Measurements from ENCODE around the gene OSBPL10.

The OSBPL10 gene

DNA sequence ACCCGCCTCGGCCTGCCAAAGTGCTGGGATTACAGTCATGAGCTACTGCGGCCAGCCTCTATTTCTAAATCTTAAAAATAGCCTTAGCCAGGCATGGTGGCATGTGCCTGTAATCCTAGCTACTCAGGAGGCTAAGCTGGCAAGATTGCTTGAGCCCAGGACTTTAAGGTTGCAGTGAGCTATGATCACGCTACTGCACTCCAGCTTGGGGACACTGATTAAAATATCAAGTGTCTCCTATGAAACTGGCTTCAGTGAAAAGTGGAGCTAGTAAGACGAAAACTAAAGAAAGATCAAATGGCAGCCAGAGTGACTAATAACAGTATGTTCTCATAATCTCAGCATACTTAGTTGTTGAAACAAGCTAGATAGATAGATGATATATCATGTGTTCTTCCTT, 335.8 kb downstream of the OSBPL10 start:
- no peak for DNase-seq

DNA sequence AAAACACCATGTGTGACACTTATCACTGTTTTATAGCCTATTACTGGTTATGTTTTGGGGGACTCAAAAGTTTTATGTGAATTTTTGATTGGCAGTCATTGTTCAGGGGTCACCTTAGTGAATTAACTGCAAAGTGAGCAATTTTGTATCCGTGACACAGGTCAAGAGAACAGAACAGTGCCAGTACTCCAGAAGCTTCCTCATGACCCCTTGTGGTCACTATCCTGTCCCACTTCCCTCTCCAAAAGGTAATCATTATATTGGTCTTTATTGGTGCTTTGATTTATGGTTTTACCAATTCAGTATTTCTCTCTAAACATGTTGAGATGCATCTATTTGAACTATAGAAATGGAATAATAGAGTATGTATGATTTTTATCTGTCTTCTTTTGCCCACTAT, 341.2 kb downstream of the OSBPL10 start:
- DNase-seq: no peak

DNA sequence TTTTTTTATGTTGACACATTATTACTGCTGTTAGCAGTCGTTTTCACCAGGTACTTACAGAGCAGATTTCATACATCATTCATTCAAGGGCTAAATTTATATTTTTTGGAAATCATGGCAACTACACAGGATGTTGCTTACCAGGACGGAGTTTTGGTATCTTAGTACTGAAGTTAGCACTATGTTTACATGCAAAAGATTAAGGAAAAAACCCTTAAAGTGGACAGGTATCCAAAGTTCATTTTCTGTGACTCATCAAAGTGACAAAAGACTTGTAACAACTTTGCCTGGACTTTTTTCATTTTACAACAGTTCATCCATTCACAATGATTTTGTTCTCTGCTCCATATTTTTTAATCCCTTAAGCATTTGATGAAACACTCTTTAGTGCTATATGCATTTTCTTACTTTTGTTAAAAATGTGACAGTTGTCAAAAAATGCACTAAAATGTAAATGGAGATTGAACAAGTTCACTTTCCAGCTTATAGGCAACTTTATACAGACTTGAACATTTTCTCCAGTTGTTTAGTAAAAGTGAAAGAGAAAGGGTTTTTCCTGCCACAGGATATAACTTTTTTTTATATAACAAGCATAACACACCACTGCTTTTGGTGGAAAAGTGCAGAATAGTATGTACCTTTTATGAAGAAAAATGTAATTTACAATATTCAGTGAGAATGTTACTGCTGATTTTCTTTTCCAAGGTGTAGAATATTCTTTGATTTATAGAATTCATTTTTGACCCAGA, 344.2 kb downstream of the OSBPL10 start:
- no peak for DNase-seq

DNA sequence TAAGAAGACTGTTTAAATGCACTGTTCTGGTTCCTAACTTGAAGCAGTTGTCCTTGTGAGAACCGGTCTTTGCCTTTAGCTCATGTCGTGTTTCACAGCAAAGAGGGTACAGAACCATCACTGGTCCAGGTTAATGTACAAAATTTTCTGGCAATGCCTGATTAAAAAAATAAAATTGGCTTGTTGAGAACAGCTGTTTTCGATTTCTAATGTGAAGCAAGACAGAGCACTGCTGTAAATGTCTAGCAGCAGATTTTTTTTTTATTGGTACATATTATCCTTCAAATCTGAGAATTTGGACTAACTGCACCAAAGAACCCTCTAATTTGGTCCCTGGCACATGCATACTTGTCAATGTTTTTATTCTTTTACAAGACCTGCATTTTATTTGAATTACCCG, 345.0 kb downstream of the OSBPL10 start:
- DNase-seq: no peak

DNA sequence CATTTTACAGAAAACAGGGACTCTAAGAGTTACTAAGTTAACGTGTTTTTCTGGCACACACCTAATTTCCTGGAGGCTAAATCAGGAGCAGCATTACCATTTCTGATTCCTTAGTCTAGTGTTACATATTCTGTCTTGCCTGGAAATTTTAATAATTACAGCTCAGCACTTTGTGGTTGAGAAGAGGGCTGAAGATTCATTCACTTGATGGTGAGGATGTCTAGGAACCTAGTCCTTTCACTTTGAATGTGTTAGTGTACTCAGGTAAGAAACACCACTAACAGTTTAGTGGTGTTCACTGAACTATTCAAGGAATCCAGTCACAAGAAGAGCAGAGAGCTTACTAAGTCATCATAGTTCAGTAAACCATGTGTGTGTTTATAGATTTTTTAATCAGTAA, 345.5 kb downstream of the OSBPL10 start:
- no peak for DNase-seq

DNA sequence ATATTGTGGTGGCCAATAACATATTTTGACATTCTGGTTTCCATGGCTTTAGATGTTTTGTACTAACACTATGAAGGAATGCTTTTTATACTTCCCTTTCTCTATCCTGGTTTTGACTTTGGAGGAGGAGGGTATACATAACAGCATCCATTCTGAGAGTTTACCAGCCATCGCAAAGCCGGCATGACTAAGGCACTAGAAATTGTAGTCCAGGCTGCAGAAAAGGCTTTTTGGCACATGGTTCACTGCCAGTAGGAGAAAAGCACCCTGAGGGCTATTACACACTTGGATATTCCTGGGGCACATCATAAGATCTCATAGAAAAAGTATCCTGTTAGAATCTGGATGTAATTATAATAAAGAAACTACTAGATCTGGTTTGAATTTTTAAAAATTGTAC, 346.6 kb downstream of the OSBPL10 start:
- DNase-seq: no peak

DNA sequence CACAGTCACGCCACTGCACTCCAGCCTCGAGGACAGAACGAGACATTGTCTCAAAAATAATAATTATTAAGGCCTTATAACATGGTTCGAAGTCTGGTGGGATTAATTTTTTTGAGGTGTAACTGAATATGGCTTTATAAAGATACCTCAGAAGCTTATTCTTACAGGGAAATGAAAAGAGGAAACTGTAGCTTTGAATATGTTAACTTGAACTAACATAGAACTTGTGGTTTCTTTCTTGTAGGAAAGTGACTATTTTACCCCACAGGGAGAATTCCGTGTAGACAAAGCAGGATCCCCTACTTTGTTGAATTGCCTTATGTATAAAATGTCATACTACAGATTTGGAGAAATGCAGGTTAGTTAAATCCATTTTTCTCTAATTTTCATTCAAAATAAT, 352.0 kb downstream of the OSBPL10 start:
- no peak for DNase-seq

DNA sequence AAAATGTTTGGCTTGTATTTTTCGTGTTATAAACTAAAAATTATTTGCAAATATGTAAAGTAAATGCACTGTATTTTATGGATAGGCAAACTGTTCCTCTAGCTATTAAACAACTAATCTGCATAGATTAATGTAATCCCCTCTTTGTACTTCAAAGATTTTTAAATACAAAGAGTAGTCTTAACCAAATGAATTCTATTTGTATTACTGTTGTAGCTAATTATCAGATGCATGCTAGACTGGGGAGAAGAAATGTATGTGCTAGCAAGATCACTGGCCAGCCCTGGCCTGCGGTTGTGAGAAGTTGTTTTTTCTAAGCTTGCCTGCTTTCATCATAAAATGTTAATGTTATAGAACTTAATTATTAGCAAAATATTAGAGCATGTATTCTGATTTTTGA, 355.7 kb downstream of the OSBPL10 start:
- no peak for DNase-seq

DNA sequence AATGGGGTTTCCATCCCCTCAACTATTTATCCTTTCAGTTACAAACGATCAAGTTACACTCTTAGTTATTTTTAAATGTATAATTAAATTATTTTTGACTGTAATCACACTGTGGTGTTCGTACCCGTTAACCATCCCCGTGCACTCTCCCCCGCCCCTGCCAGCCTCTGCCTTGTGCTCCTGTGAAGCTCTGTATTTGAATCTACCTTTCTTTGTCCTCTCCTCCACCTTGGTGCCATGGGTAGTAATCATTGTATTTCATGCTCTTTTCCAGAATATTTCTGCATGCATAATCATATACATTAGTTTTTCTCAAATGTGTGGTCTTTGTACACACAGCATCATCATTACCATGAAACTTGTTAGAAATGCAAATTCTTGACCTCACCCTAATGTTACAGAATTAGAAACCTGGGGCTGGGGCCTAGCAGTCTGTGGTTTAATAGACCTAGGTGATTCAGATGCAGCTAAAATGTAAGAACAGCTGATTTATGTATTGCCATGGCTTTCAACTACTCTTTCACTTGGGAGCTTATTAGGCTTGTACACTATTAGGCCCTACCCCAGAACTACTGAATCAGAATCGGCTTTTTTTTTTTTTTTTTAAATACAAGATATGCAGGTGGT, 356.9 kb downstream of the OSBPL10 start:
- DNase-seq: no peak

DNA sequence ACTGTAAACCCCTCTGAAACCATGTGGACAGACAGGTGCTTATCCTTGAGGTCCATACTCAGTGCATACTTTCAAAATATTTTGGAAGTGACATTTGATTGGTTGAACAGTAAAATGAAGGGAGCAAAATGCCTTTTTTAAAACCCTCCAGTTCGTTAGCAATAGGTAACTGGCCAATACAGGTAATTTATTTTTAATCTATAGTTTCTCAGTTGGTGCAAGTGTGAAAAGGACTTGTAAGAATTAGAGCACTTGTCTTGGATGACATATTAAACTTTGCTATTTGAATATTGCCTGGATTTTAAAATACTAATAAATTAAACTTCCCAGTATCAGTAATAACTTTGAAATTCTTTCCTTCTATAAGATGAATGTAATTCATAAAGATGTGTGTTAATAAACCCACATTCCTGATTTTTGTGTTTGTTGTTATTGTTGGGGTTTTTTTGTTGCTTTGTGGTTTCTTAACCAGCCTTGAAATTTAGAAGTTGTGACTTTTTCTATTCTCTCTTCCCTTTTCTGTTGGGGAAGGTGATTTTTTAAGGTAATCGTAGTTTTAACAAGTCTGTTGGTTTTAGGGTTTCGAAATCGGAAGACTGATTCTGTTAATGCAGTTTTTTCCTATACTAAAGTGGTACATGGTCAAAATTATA, 358.3 kb downstream of the OSBPL10 start:
- DNase-seq: no peak

DNA sequence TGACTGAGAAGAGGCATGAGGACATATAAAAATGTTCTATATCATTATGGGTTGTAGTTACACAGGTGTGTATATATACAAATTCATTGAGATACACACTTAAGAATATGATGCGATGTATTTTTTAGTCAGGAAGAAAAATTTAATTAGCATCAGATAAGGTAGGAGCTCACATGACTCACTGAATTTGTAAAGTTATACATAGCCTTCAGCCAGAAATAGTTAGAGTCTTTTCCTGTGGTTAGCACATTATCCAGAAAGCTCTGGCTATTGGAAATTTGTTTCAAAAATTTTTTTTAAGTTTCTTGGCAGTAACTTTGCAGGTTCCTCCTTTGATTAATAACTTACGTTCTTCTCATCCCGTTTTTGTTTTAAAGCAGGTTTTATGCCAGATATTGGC, 359.7 kb downstream of the OSBPL10 start:
- DNase-seq: no peak

DNA sequence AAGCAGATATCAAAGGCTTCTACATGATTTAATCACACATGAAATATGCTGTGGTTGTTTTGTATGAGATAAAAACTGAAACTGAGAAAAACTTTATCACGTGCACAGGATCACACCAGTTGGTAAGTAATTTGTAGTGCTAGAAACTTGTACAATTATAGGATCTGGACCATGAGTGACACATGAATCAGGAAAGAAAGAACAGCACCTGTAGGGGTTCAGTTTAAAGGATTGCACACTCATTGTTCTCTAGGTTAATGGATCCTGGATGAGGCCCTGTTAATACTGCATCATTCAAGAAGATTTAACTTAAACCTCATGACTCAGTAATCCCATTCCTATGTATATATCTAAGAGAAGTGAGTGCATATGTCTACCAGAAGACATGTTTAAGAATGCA, 360.4 kb downstream of the OSBPL10 start:
- DNase-seq: no peak

DNA sequence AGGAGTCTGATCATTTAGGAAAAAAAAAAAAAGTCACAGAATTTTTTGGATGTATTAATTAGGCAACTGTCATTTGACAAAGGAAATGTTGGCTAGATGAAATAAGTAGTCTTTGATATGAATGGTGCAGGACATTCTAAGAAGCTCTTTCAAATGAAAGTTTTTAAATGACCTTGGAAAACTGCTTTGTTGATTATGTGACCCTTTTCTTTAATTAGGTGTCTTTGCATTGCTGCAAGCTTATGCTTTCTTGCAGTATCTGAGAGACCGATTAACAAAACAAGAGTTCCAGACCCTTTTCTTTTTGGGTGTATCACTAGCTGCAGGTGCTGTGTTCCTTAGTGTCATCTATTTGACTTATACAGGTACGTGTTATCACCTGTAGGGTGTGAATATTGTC, 364.4 kb downstream of the OSBPL10 start:
- DNase-seq: no peak

DNA sequence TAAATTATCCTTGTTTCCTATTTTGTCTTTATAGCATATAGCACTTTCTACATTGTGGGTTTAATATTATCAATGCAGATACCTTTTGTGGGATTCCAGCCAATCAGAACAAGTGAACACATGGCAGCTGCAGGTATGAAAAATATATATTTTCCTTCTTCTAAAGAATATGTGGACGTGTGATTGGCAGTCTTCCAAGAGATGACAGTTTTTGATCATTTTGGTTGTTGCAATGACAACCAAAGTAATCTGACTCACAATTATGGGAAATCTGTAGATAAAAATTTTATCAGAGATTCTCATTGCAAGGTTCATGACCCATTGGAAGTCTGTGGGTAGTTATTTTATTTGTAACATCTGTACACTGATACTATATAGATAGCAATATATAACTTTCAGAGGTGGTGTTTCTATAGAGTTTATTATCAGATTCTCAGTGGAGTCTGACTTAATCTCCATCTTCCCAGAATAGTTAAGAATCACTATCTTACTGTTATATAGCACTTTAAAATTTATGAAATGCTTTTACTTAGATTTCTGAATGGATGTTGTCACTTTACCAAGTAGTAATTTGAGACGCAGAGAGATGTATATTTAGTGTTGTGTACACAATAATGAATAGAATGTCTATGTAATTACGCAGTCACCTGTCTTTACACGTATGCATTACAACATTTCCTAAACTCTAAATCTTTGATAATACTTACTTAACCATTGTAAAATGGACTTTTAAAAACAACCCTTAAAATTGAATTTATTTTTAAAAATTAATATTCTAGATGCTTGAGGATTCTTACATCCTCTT, 365.8 kb downstream of the OSBPL10 start:
- DNase-seq: no peak

DNA sequence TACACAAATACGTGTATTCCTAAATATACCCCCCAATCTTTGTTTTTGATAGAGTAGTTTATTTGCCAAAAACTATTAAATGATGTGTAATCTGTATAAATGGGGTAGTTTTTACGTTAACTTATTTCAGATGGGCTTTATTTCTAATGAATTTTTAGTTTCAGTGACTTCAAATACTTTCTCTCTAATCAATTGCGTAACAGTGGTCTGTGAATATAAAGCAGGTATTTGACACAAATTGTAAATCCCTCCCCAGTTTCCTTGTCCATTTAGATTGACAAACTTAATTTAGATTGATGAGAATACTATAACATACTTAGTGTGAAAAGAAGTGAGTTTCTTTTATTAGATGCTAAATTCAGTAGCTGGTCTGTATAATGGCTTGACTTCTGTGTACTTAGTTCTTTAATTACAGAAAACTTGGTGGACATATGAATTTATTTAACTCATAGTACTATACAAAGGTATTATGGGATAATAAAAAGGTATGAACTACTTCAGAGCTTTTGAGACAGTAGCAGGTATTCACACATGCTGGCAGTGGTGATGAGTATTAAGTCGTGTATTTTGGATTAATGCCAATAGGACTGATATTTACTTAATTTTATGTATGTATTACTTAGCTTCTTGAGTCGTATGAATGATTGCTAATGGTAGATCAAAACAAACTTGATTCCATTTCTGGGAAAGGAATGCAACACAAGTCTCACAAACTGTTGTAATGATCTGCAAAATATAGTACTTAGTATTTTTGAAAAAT, 366.7 kb downstream of the OSBPL10 start:
- no peak for DNase-seq

DNA sequence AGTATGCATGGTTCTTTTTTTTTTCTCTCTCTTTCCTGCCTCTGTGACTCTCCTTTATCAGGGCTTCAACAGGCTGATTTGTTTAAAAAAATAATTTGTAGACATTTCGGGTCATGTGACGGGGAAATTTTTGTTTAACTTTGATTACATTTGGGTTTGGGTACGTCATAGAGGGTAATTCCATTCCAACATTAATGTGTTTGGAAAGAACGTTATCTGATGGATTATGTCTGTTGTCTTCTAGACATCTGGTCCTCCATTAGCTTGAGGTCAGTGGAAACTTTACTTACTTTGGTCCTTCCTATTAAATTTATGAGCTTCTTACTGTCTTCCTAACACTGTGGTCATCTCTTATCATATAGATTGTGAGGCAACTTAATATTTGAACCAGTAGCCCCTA, 367.4 kb downstream of the OSBPL10 start:
- no peak for DNase-seq

DNA sequence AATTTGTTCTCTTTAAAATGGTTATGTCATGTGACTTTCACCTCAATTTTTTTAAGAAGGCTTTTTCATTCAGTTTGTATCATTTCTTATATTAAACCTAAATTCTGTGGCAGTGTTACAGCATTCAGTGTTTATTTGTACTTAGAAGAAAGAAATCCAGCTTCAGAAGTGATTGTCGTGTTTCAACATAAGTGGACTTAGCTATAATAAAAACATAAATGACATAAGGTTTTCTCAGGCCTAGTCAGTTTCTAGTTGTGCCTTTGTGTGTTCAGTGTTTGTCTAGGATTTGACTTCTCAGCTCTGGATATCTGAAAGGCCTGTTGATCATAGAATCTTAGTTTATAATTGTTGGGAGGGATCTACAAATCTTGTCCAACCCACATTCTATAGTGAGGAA, 367.9 kb downstream of the OSBPL10 start:
- no peak for DNase-seq
